Measurements from ENCODE around the gene SOX10. TPM values are rescaled to one million over a fixed set of nuclear protein-coding genes. Genes with fewer than 3 reads are reported as not detected.

Gene SOX10
- total RNA-seq, 1 donor from 2014 or later: 0.34 TPM

GRCh38 chr22:38017939-38018885 lies 33.9 kb upstream of the SOX10 start:
- FAIRE-seq: no peak

GRCh38 chr22:38017272-38017920 lies 33.0 kb upstream of the SOX10 start:
- no peaks in the 10 kb centered on the region for H3K36me3 ChIP-seq (ENCODE audit: insufficient read depth, low read length)
- Mint-ChIP-seq H3K27ac (ENCODE audit: unreplicated experiment) (no peak overlapping the region), H3K4me3 (ENCODE audit: unreplicated experiment) (no peak overlapping the region), H3K9me3 (ENCODE audit: unreplicated experiment) (no peaks in the 10 kb centered on the region), H3K36me3 (ENCODE audit: low read depth, unreplicated experiment) (peaks cover 4% of the 10 kb centered on the region), H3K4me1 (ENCODE audit: low read depth, unreplicated experiment) (peaks cover 10% of the 10 kb centered on the region), H3K27me3 (ENCODE audit: low read depth, unreplicated experiment) (peaks cover 8% of the 10 kb centered on the region)
- peak; percentile 32 for DNase-seq (ENCODE audit: low read depth)
- no peak overlapping the region for H3K4me2 ChIP-seq (ENCODE audit: low read length)
- H4K20me1 ChIP-seq (ENCODE audit: insufficient read depth, low read length): no peaks in the 10 kb centered on the region
- no peak overlapping the region for H3K27ac ChIP-seq (ENCODE audit: low read depth, low read length)
- H3K9ac ChIP-seq (ENCODE audit: low read length): no peak overlapping the region
- H3K9me3 ChIP-seq (ENCODE audit: insufficient read depth, low read depth, low read length): no peaks in the 10 kb centered on the region
- no peaks in the 10 kb centered on the region for H3K79me2 ChIP-seq (ENCODE audit: insufficient read depth, low read length)
- no peak for TF ChIP-seq EZH2 (IDR thresholded peaks at IDR 0.05; ENCODE audit: insufficient read depth, low read length)
- TF ChIP-seq CTCF (IDR thresholded peaks at IDR 0.05; ENCODE audit: insufficient read depth, low read depth, low read length): no peak
- no peak for FAIRE-seq
- H2AFZ ChIP-seq (ENCODE audit: low read depth, low read length): peak overlapping the region; percentile 50
- H3K27me3 ChIP-seq (ENCODE audit: insufficient read depth, low read length): no peaks in the 10 kb centered on the region
- peaks cover 16% of the 10 kb centered on the region for H3K4me1 ChIP-seq (ENCODE audit: insufficient read depth, low read length)
- no peak overlapping the region for H3K4me3 ChIP-seq (ENCODE audit: insufficient read depth, low read depth, low read length)

More at GRCh38 chr22:38017939-38018885, 33.9 kb upstream of the SOX10 start:
- Histone ChIP-seq H3K36me3 (ENCODE audit: insufficient read depth, low read length) (no peaks in the 10 kb centered on the region), H3K9me3 (ENCODE audit: insufficient read depth, low read depth, low read length) (no peaks in the 10 kb centered on the region), H4K20me1 (ENCODE audit: insufficient read depth, low read length) (no peaks in the 10 kb centered on the region), H3K4me1 (ENCODE audit: insufficient read depth, low read length) (peaks cover 10% of the 10 kb centered on the region), H3K4me3 (ENCODE audit: insufficient read depth, low read depth, low read length) (no peak overlapping the region), H2AFZ (ENCODE audit: low read depth, low read length) (no peak overlapping the region), H3K9ac (ENCODE audit: low read length) (no peak overlapping the region), H3K27ac (ENCODE audit: low read depth, low read length) (no peak overlapping the region), H3K27me3 (ENCODE audit: insufficient read depth, low read length) (no peaks in the 10 kb centered on the region), H3K79me2 (ENCODE audit: insufficient read depth, low read length) (no peaks in the 10 kb centered on the region), H3K4me2 (ENCODE audit: low read length) (no peak overlapping the region)
- no peak overlapping the region for H3K4me3 Mint-ChIP-seq (ENCODE audit: unreplicated experiment)
- DNase-seq (ENCODE audit: low read depth): no peak
- H3K9me3 Mint-ChIP-seq (ENCODE audit: unreplicated experiment): no peaks in the 10 kb centered on the region
- no peak overlapping the region for H3K27ac Mint-ChIP-seq (ENCODE audit: unreplicated experiment)
- no peak for TF ChIP-seq CTCF (IDR thresholded peaks at IDR 0.05; ENCODE audit: insufficient read depth, low read depth, low read length)
- no peak for TF ChIP-seq EZH2 (IDR thresholded peaks at IDR 0.05; ENCODE audit: insufficient read depth, low read length)
- peaks cover 8% of the 10 kb centered on the region for H3K27me3 Mint-ChIP-seq (ENCODE audit: low read depth, unreplicated experiment)
- peaks cover 4% of the 10 kb centered on the region for H3K4me1 Mint-ChIP-seq (ENCODE audit: low read depth, unreplicated experiment)
- peaks cover 4% of the 10 kb centered on the region for H3K36me3 Mint-ChIP-seq (ENCODE audit: low read depth, unreplicated experiment)

All from astrocyte (in vitro differentiated cells and primary cell).